GM12878 (cell line): ENCODE results near the gene DLGAP3. TPM values are rescaled to one million over a fixed set of nuclear protein-coding genes. Genes with fewer than 3 reads are reported as not detected.

Experiments
- ATAC-seq: fragments of 200-7000 bp; cut with Tn5 transposase; 3 replicates; pipeline ENCODE4 v1.9.1; 2020; ENCODE audit warnings: mild to moderate bottlenecking, moderate library complexity
- BruUV-seq: library from RNA; stranded (reverse); fragments of 400-500 nt; replicated peaks from 2 replicates; lab custom pipeline; 2021; lab: Mats Ljungman, UMichigan
- CTCF ChIA-PET: fragments of 300-600 bp; sonication (Branson Sonifier 250); formaldehyde crosslinking; extraction: SDS; loops from one replicate; lab custom pipeline; 2021; ENCODE audit warnings: inconsistent platforms; lab: Yijun Ruan, JAX
- POLR2A ChIA-PET: fragments of 350-600 bp; formaldehyde crosslinking; extraction: SDS; loops from one replicate; lab custom pipeline; 2021; ENCODE audit warnings: inconsistent platforms; lab: Charles Lee
- RAD21 ChIA-PET: fragments of 300-600 bp; sonication (Branson Sonifier 250); formaldehyde crosslinking; loops from one replicate; lab custom pipeline; 2023; ENCODE audit warnings: antibody characterized with exemption; ENCODE audit not compliant: unreplicated experiment; lab: Charles Lee
- SMC1A ChIA-PET: fragments of 300-600 bp; sonication (Branson Sonifier 250); formaldehyde crosslinking; loops from one replicate; lab custom pipeline; 2023; ENCODE audit not compliant: unreplicated experiment, uncharacterized antibody; lab: Charles Lee
- DNase-seq: peaks from one replicate; pipeline ENCODE4 v3.0.0-alpha.2; 2011; ENCODE audit warnings: low read depth, low spot score
- FAIRE-seq: peaks from 3 replicates; lab custom pipeline; 2011; peaks lifted over from hg19 to GRCh38; lab: Jason Lieb, UNC
- H2AFZ ChIP-seq: 2 replicates; pipeline ENCODE4 v1.6.0; 2011; ENCODE audit warnings: low read depth, low read length, control low read depth; ENCODE audit not compliant: control insufficient read depth
- H3K27ac ChIP-seq: 2 replicates; pipeline ENCODE4 v1.5.1; 2011; ENCODE audit warnings: control low read depth; ENCODE audit not compliant: control insufficient read depth, insufficient read depth
- H3K27me3 ChIP-seq, 2 experiments: replicated peaks in 1 of 2; 2 replicates each; pipeline versions ENCODE4 v1.6.0 to v1.6.1; 2011; ENCODE audit warnings: low read length in 1 of 2; ENCODE audit not compliant: control insufficient read depth in 2 of 2, insufficient read depth in 2 of 2
- H3K36me3 ChIP-seq, 2 experiments: 2 replicates each; pipeline ENCODE4 v1.5.1; 2011; ENCODE audit warnings: low read length in 1 of 2; ENCODE audit not compliant: control insufficient read depth in 2 of 2, insufficient read depth in 2 of 2
- H3K4me1 ChIP-seq: 2 replicates; pipeline ENCODE4 v1.6.1; 2011; ENCODE audit warnings: mild to moderate bottlenecking, low read length, moderate library complexity, mixed read lengths; ENCODE audit not compliant: control insufficient read depth, insufficient read depth
- H3K4me2 ChIP-seq: 2 replicates; pipeline ENCODE4 v1.6.0; 2011; ENCODE audit warnings: control low read depth; ENCODE audit not compliant: control insufficient read depth, insufficient read depth
- H3K4me3 ChIP-seq: fragments of 200-600 bp; sonication (generic); 2 replicates; pipeline ENCODE4 v1.5.1; 2016
- H3K79me2 ChIP-seq: 2 replicates; pipeline ENCODE4 v1.6.0; 2011; ENCODE audit warnings: low read length; ENCODE audit not compliant: control insufficient read depth, insufficient read depth
- H3K9ac ChIP-seq: 2 replicates; pipeline ENCODE4 v1.8.0; 2011; ENCODE audit warnings: low read length, control low read depth, mixed read lengths; ENCODE audit not compliant: control insufficient read depth, insufficient read depth
- H3K9me3 ChIP-seq: replicated peaks from 3 replicates; pipeline ENCODE4 v1.5.1; 2011; ENCODE audit warnings: mild to moderate bottlenecking, low read length; ENCODE audit not compliant: control insufficient read depth, insufficient read depth
- H4K20me1 ChIP-seq: 2 replicates; pipeline ENCODE4 v1.6.0; 2011; ENCODE audit not compliant: control insufficient read depth, insufficient read depth
- BCL11A ChIP-seq: IDR thresholded peaks from 2 replicates; pipeline ENCODE4 v1.6.1; 2011; ENCODE audit warnings: low read depth, low read length
- BRCA1 ChIP-seq: IDR thresholded peaks from 2 replicates; pipeline ENCODE4 v1.6.1; 2011; ENCODE audit warnings: low read depth, low read length, improper control_type of control experiment
- CREM ChIP-seq: IDR thresholded peaks from 2 replicates; pipeline ENCODE4 v1.6.1; 2014; ENCODE audit warnings: antibody characterized with exemption, low read depth
- EED ChIP-seq: sonication (generic); IDR thresholded peaks from 2 replicates; pipeline ENCODE4 v1.6.1; 2016; ENCODE audit warnings: antibody characterized with exemption, low read depth
- KDM1A ChIP-seq: fragments of 200-600 bp; sonication (generic); IDR thresholded peaks from 2 replicates; pipeline ENCODE4 v1.6.1; 2016; ENCODE audit warnings: borderline replicate concordance
- MEF2A ChIP-seq: IDR thresholded peaks from 2 replicates; pipeline ENCODE4 v1.6.1; 2011; ENCODE audit warnings: low read depth, mild to moderate bottlenecking, low read length, moderate library complexity; ENCODE audit not compliant: insufficient read depth
- NFIC ChIP-seq: IDR thresholded peaks from 2 replicates; pipeline ENCODE4 v1.6.1; 2012; ENCODE audit warnings: low read depth, mild to moderate bottlenecking, inconsistent platforms, low read length, moderate library complexity
- NFYA ChIP-seq: IDR thresholded peaks from 2 replicates; pipeline ENCODE4 v1.6.1; 2011; ENCODE audit warnings: low read depth, mild to moderate bottlenecking, low read length, improper control_type of control experiment, borderline replicate concordance
- NKRF ChIP-seq: fragments of 450-650 bp; conservative IDR thresholded peaks from 2 replicates; pipeline ENCODE4 v1.6.1; 2017; ENCODE audit warnings: mild to moderate bottlenecking, moderate library complexity
- RUNX3 ChIP-seq: IDR thresholded peaks from 2 replicates; pipeline ENCODE4 v1.6.1; 2012; ENCODE audit warnings: low read length, inconsistent platforms
- YBX1 ChIP-seq: fragments of 450-650 bp; IDR thresholded peaks from 2 replicates; pipeline ENCODE4 v1.6.1; 2016; ENCODE audit warnings: antibody characterized with exemption
- WGBS: methylation state at CpG from one replicate; pipeline ENCODE4 v1.1.6; 2016; ENCODE audit warnings: low lambda C conversion rate; ENCODE audit not compliant: insufficient replicate concordance, insufficient coverage; ENCODE audit errors: missing lambda C conversion rate; 5-methylcytosine and 5-hydroxymethylcytosine counted together
- in situ Hi-C: fragments of 300-500 bp; cut with MboI; formaldehyde crosslinking; loops from 9 replicates; pipeline ENCODE4 v1.14.3; 2018; ENCODE audit warnings: mixed read lengths
- intact Hi-C: fragments of 100-400 bp; cut with micrococcal nuclease; formaldehyde crosslinking; loops from one replicate; pipeline ENCODE4 v1.14.2; 2022; ENCODE audit not compliant: unreplicated experiment
- polyA plus RNA-seq, 11 experiments: library from polyadenylated mRNA; depleted of rRNA in 4 of 11; unstranded in 6 of 11; stranded (reverse) in 5 of 11; fragments of >200 nt; fragmentation: Nextera tagmentation in 4 of 11; fragmentation: Illumina TruSeq in 1 of 11; extraction: Ambion mirVana in 4 of 11; extraction: Trizol in 1 of 11; gene quantifications; 1 replicate in 1 of 11; 2 replicates in 10 of 11; pipeline versions ENCODE4 v1.2.1 to v1.2.3, GENCODE V29; 2011 to 2016; ENCODE audit warnings: inconsistent platforms in 2 of 11, missing spikeins in 2 of 11, low read depth in 1 of 11
- total RNA-seq, 4 experiments: library from RNA; depleted of rRNA in 3 of 4; stranded (reverse); fragments of >200 nt in 3 of 4; fragmentation: Illumina TruSeq in 1 of 4; extraction: Trizol in 1 of 4; gene quantifications; 2 replicates each; pipeline versions ENCODE4 v1.2.1 to v1.2.3, GENCODE V29; 2013 to 2021
- TF ChIP-seq, protein P1 (sequence below), 3 experiments: IDR thresholded peaks in 2 of 3; conservative IDR thresholded peaks in 1 of 3; 2 replicates each; pipeline ENCODE4 v1.5.1; 2011; ENCODE audit warnings: low read depth in 3 of 3, low read length in 3 of 3, mild to moderate bottlenecking in 3 of 3, control low read depth in 2 of 3, moderate library complexity in 2 of 3, inconsistent platforms in 1 of 3, mixed read lengths in 1 of 3; ENCODE audit not compliant: control insufficient read depth in 2 of 3, insufficient read depth in 1 of 3; ENCODE audit errors: extremely low read depth in 1 of 3
- TF ChIP-seq, protein P2 (sequence below): fragments of 450-650 bp; IDR thresholded peaks from 2 replicates; pipeline ENCODE4 v1.6.1; 2017; ENCODE audit warnings: low read depth, mild to moderate bottlenecking, moderate library complexity
- TF ChIP-seq, protein P3 (sequence below): fragments of 450-650 bp; IDR thresholded peaks from 2 replicates; pipeline ENCODE4 v1.6.1; 2016; ENCODE audit warnings: mild to moderate bottlenecking

The DLGAP3 gene
- total and polyA plus RNA-seq, 10 of the 15 experiments (the other 5 are each of a cell fraction or from before 2014, with no cell fraction given): 0.03 to 0.15 (median 0.08) TPM; not detected in 4

GRCh38 chr1:34900775-34901502, 28.5 kb downstream of the DLGAP3 start:
- no TSS peak for BruUV-seq
- no peak overlapping the region for H3K4me2 ChIP-seq
- no peaks in the 10 kb centered on the region for H3K79me2 ChIP-seq
- no peak overlapping the region for H3K4me3 ChIP-seq
- peaks cover 0 to 8% of the 10 kb centered on the region in 2 experiments; a peak in 3 of 4 replicates for H3K27me3 ChIP-seq
- no peaks in the 10 kb centered on the region for H3K9me3 ChIP-seq
- no peaks in the 10 kb centered on the region for H3K36me3 ChIP-seq
- intact Hi-C loops: no loop called here
- in situ Hi-C loops: no loop called here
- no peak overlapping the region for H3K9ac ChIP-seq
- H3K27ac ChIP-seq: no peak overlapping the region
- CTCF ChIA-PET: no interaction called here
- ATAC-seq: no peak
- RAD21 ChIA-PET: interaction anchor here (0.5 kb wide), 1 partner anchor 801 kb away, joined by 3 read pairs; no protein-coding TSS in a partner anchor
- POLR2A ChIA-PET: no interaction called here
- SMC1A ChIA-PET: interaction anchor here (0.6 kb wide), 1 partner anchor 516 kb away, joined by 3 read pairs; no protein-coding TSS in a partner anchor
- no peaks in the 10 kb centered on the region for H4K20me1 ChIP-seq
- H2AFZ ChIP-seq: no peak overlapping the region
- no peaks in the 10 kb centered on the region for H3K4me1 ChIP-seq
- FAIRE-seq: no peak
- no peak for DNase-seq
- 15% methylated on average over 13 of the region's 13 CpGs for WGBS
- TF ChIP-seq BRCA1: no peak
- TF ChIP-seq, protein P1, sequence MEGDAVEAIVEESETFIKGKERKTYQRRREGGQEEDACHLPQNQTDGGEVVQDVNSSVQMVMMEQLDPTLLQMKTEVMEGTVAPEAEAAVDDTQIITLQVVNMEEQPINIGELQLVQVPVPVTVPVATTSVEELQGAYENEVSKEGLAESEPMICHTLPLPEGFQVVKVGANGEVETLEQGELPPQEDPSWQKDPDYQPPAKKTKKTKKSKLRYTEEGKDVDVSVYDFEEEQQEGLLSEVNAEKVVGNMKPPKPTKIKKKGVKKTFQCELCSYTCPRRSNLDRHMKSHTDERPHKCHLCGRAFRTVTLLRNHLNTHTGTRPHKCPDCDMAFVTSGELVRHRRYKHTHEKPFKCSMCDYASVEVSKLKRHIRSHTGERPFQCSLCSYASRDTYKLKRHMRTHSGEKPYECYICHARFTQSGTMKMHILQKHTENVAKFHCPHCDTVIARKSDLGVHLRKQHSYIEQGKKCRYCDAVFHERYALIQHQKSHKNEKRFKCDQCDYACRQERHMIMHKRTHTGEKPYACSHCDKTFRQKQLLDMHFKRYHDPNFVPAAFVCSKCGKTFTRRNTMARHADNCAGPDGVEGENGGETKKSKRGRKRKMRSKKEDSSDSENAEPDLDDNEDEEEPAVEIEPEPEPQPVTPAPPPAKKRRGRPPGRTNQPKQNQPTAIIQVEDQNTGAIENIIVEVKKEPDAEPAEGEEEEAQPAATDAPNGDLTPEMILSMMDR (IDR thresholded peaks at IDR 0.05 in 2 of 3, conservative IDR thresholded peaks at IDR 0.05 in 1 of 3; ENCODE audit: control insufficient read depth in 2 of 3, extremely low read depth in 1 of 3, insufficient read depth in 1 of 3, low read depth in 3 of 3, low read length in 3 of 3): no peak
- TF ChIP-seq NFYA: no peak
- TF ChIP-seq NKRF: no peak
- TF ChIP-seq YBX1: no peak
- TF ChIP-seq NFIC: no peak
- TF ChIP-seq, protein P2, sequence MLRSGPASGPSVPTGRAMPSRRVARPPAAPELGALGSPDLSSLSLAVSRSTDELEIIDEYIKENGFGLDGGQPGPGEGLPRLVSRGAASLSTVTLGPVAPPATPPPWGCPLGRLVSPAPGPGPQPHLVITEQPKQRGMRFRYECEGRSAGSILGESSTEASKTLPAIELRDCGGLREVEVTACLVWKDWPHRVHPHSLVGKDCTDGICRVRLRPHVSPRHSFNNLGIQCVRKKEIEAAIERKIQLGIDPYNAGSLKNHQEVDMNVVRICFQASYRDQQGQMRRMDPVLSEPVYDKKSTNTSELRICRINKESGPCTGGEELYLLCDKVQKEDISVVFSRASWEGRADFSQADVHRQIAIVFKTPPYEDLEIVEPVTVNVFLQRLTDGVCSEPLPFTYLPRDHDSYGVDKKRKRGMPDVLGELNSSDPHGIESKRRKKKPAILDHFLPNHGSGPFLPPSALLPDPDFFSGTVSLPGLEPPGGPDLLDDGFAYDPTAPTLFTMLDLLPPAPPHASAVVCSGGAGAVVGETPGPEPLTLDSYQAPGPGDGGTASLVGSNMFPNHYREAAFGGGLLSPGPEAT: no peak
- TF ChIP-seq KDM1A: no peak
- TF ChIP-seq RUNX3: no peak
- TF ChIP-seq MEF2A: no peak
- TF ChIP-seq, protein P3, sequence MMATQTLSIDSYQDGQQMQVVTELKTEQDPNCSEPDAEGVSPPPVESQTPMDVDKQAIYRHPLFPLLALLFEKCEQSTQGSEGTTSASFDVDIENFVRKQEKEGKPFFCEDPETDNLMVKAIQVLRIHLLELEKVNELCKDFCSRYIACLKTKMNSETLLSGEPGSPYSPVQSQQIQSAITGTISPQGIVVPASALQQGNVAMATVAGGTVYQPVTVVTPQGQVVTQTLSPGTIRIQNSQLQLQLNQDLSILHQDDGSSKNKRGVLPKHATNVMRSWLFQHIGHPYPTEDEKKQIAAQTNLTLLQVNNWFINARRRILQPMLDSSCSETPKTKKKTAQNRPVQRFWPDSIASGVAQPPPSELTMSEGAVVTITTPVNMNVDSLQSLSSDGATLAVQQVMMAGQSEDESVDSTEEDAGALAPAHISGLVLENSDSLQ: no peak
- no peak for TF ChIP-seq BCL11A
- no peak for TF ChIP-seq CREM
- TF ChIP-seq EED: no peak
